Neural cell (in vitro differentiated cells): ENCODE data around the gene ATXN7L3. TPM values are rescaled to one million over a fixed set of nuclear protein-coding genes. Genes with fewer than 3 reads are reported as not detected.

ENCODE experiments used
- H2AFZ ChIP-seq: fragments of 200-600, 300-800 bp; sonication (generic), shearing (Covaris generic); 2 replicates; pipeline ENCODE4 v1.6.0; 2014; ENCODE audit warnings: low read depth, mild to moderate bottlenecking, antibody characterized with exemption, low read length, moderate library complexity
- H3F3A ChIP-seq: fragments of 200-600 bp; shearing (Covaris generic); 2 replicates; pipeline ENCODE4 v1.6.1; 2016; ENCODE audit warnings: mild to moderate bottlenecking, moderate library complexity, mixed read lengths, antibody characterized with exemption, low read length; ENCODE audit not compliant: insufficient read depth, poor library complexity, severe bottlenecking
- H3K27ac ChIP-seq: fragments of 200-600, 300-800 bp; sonication (generic), shearing (Covaris generic); 2 replicates; pipeline ENCODE4 v1.5.1; 2014; ENCODE audit warnings: mild to moderate bottlenecking, low read length, moderate library complexity
- H3K27me3 ChIP-seq: fragments of 300-800, 200-600 bp; sonication (generic), shearing (Covaris generic); 2 replicates; pipeline ENCODE4 v1.6.0; 2014; ENCODE audit warnings: mild to moderate bottlenecking, low read depth, low read length, moderate library complexity; ENCODE audit not compliant: insufficient read depth
- H3K36me3 ChIP-seq: fragments of 300-800, 200-600 bp; sonication (generic), shearing (Covaris generic); 2 replicates; pipeline ENCODE4 v1.5.1; 2014; ENCODE audit warnings: mild to moderate bottlenecking, antibody characterized with exemption, low read length, moderate library complexity; ENCODE audit not compliant: insufficient read depth
- H3K4me2 ChIP-seq: fragments of 300-800, 200-600 bp; sonication (generic), shearing (Covaris generic); 2 replicates; pipeline ENCODE4 v1.6.0; 2014; ENCODE audit warnings: mild to moderate bottlenecking, low read length
- H3K4me3 ChIP-seq: fragments of 300-800, 200-600 bp; sonication (generic), shearing (Covaris generic); 2 replicates; pipeline ENCODE4 v1.5.1; 2014; ENCODE audit warnings: mild to moderate bottlenecking, low read length, moderate library complexity
- H3K79me2 ChIP-seq: fragments of 200-600 bp; shearing (Covaris generic); replicated peaks from 2 replicates; pipeline ENCODE4 v1.6.0; 2014; ENCODE audit warnings: mild to moderate bottlenecking, low read length, moderate library complexity; ENCODE audit not compliant: insufficient read depth
- H3K9ac ChIP-seq: fragments of 300-800, 200-600 bp; sonication (generic), shearing (Covaris generic); 2 replicates; pipeline ENCODE4 v1.6.1; 2016; ENCODE audit warnings: mild to moderate bottlenecking, low read length, mixed read lengths
- H3K9me2 ChIP-seq: fragments of 200-600 bp; shearing (Covaris generic); 2 replicates; pipeline ENCODE4 v1.6.1; 2016; ENCODE audit warnings: mild to moderate bottlenecking, low read length, mixed read lengths; ENCODE audit not compliant: insufficient read depth
- H3K9me3 ChIP-seq: fragments of 200-600, 300-800 bp; sonication (generic), shearing (Covaris generic); 2 replicates; pipeline ENCODE4 v1.6.1; 2016; ENCODE audit warnings: mild to moderate bottlenecking, mixed run types, low read length, moderate library complexity, mixed read lengths
- H4K20me1 ChIP-seq: fragments of 200-600 bp; shearing (Covaris generic); 2 replicates; pipeline ENCODE4 v1.6.1; 2016; ENCODE audit warnings: mild to moderate bottlenecking, mixed run types; ENCODE audit not compliant: insufficient read depth
- CTCF ChIP-seq: fragments of 450-650 bp; IDR thresholded peaks from 2 replicates; pipeline ENCODE4 v1.5.1; 2014; ENCODE audit warnings: antibody characterized with exemption, mild to moderate bottlenecking, moderate library complexity; ENCODE audit not compliant: poor library complexity, severe bottlenecking
- EP300 ChIP-seq: fragments of 450-650 bp; conservative IDR thresholded peaks from 2 replicates; pipeline ENCODE4 v1.6.1; 2014; ENCODE audit warnings: antibody characterized with exemption, mild to moderate bottlenecking, moderate library complexity; ENCODE audit not compliant: poor library complexity, severe bottlenecking
- EZH2 ChIP-seq: fragments of 200-600, 300-800 bp; shearing (Covaris generic), sonication (generic); IDR thresholded peaks from 2 replicates; pipeline ENCODE4 v1.6.1; 2014; ENCODE audit warnings: antibody characterized with exemption, low read length, borderline replicate concordance, mild to moderate bottlenecking; ENCODE audit not compliant: insufficient read depth, poor library complexity, severe bottlenecking
- MXI1 ChIP-seq: fragments of 450-650 bp; conservative IDR thresholded peaks from 2 replicates; pipeline ENCODE4 v1.6.1; 2014; ENCODE audit warnings: antibody characterized with exemption, mild to moderate bottlenecking; ENCODE audit not compliant: poor library complexity, severe bottlenecking
- POLR2AphosphoS5 ChIP-seq: IDR thresholded peaks from 2 replicates; pipeline ENCODE4 v1.6.1; 2012
- RAD21 ChIP-seq: fragments of 450-650 bp; conservative IDR thresholded peaks from 2 replicates; pipeline ENCODE4 v1.6.1; 2014; ENCODE audit warnings: antibody characterized with exemption, mild to moderate bottlenecking, moderate library complexity
- REST ChIP-seq: IDR thresholded peaks from 2 replicates; pipeline ENCODE4 v1.6.1; 2012; ENCODE audit warnings: borderline replicate concordance
- SMC3 ChIP-seq: fragments of 450-650 bp; conservative IDR thresholded peaks from 2 replicates; pipeline ENCODE4 v1.6.1; 2014; ENCODE audit warnings: antibody characterized with exemption, mild to moderate bottlenecking, moderate library complexity; ENCODE audit not compliant: poor library complexity
- TAF1 ChIP-seq: IDR thresholded peaks from 2 replicates; pipeline ENCODE4 v1.6.1; 2012; ENCODE audit warnings: low read depth
- polyA plus RNA-seq: library from polyadenylated mRNA; depleted of rRNA; stranded (reverse); fragments of >200 nt; gene quantifications from 2 replicates; pipeline ENCODE4 v1.2.3, GENCODE V29; 2014

The ATXN7L3 gene
- polyA plus RNA-seq, 1 donor from 2014 or later: 97.2 TPM

- Histone ChIP-seq H3K9me3 (no peaks in the 10 kb centered on the region), H4K20me1 (no peaks in the 10 kb centered on the region), H3K27ac (no peak overlapping the region), H3K4me3 (no peak overlapping the region), H2AFZ (no peak overlapping the region), H3K27me3 (no peaks in the 10 kb centered on the region), H3K79me2 (no peaks in the 10 kb centered on the region), H3K9ac (no peak overlapping the region), H3K9me2 (no peaks in the 10 kb centered on the region), H3K4me2 (no peak overlapping the region), H3K36me3 (no peaks in the 10 kb centered on the region), H3F3A (no peaks in the 10 kb centered on the region)
- TF ChIP-seq RAD21 (no peak), POLR2AphosphoS5 (no peak), CTCF (no peak), TAF1 (no peak), EP300 (no peak), MXI1 (no peak), REST (no peak), SMC3 (no peak), EZH2 (no peak)
Observed at GRCh38 chr17:44204441-44204882, 4.8 kb upstream of the ATXN7L3 start.

- H3K4me3 ChIP-seq: no peak overlapping the region
- H3K9me3 ChIP-seq: no peaks in the 10 kb centered on the region
- no peaks in the 10 kb centered on the region for H4K20me1 ChIP-seq
- H2AFZ ChIP-seq: no peak overlapping the region
- no peak overlapping the region for H3K27ac ChIP-seq
- no peak overlapping the region for H3K9ac ChIP-seq
- no peaks in the 10 kb centered on the region for H3K27me3 ChIP-seq
- no peaks in the 10 kb centered on the region for H3F3A ChIP-seq
- no peak overlapping the region for H3K4me2 ChIP-seq
- no peaks in the 10 kb centered on the region for H3K36me3 ChIP-seq
- TF ChIP-seq SMC3 (peak; percentile 70), REST (no peak), POLR2AphosphoS5 (no peak), TAF1 (no peak), CTCF (peak; percentile 78), EZH2 (no peak), EP300 (no peak), MXI1 (no peak), RAD21 (peak; percentile 68)
- H3K9me2 ChIP-seq: no peaks in the 10 kb centered on the region
- H3K79me2 ChIP-seq: no peaks in the 10 kb centered on the region
Observed at GRCh38 chr17:44203731-44204440, 4.2 kb upstream of the ATXN7L3 start.
